Transverse colon (tissue), 3 donors: ENCODE data around the gene LAMB4.

Experiments used
- EP300 ChIP-seq: sonication (generic); formaldehyde crosslinking; IDR thresholded peaks from one replicate; pipeline ENCODE4 v1.6.1; 2017; ENCODE audit warnings: antibody characterized with exemption, low read depth
- POLR2A ChIP-seq: fragments of 450-650 bp; IDR thresholded peaks from one replicate; pipeline ENCODE4 v1.6.1; 2016; ENCODE audit warnings: antibody characterized with exemption, mild to moderate bottlenecking, moderate library complexity
- TF ChIP-seq, protein P1 (sequence below), 5 experiments: fragments of 200-600 bp in 3 of 5; fragments of 450-650 bp in 2 of 5; sonication (generic) in 3 of 5; IDR thresholded peaks; 1 replicate in 2 of 5; 2 replicates in 3 of 5; pipeline ENCODE4 v1.5.1; 2016 to 2017; ENCODE audit warnings: antibody characterized with exemption in 5 of 5, inconsistent platforms in 3 of 5, mild to moderate bottlenecking in 2 of 5, moderate library complexity in 1 of 5

DNA sequence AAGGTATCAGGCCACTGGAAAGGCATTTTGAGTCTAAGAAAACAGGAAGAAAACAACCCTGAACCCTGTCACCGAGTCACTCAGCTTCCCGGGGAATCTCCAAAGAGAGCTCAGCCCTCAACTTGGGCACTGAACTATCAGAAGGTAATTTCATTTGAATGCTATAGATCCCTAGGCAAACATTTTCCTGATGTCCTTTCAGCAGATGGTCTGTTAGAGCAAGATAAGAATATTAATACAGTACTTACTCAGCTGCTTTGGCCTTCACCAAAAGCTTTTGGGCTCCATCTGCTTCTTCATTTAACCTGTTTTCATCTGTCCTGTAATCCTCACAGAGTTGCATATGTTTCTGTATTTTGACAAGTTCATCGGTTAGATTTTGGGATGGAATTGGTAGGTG is 93.0 kb downstream of the LAMB4 start:
- TF ChIP-seq, protein P1, sequence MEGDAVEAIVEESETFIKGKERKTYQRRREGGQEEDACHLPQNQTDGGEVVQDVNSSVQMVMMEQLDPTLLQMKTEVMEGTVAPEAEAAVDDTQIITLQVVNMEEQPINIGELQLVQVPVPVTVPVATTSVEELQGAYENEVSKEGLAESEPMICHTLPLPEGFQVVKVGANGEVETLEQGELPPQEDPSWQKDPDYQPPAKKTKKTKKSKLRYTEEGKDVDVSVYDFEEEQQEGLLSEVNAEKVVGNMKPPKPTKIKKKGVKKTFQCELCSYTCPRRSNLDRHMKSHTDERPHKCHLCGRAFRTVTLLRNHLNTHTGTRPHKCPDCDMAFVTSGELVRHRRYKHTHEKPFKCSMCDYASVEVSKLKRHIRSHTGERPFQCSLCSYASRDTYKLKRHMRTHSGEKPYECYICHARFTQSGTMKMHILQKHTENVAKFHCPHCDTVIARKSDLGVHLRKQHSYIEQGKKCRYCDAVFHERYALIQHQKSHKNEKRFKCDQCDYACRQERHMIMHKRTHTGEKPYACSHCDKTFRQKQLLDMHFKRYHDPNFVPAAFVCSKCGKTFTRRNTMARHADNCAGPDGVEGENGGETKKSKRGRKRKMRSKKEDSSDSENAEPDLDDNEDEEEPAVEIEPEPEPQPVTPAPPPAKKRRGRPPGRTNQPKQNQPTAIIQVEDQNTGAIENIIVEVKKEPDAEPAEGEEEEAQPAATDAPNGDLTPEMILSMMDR (IDR thresholded peaks at IDR 0.05) = no peak
- TF ChIP-seq POLR2A (no peak), EP300 (no peak)
